Bronchial epithelial cell (primary cell): ENCODE data around the gene GATAD2B. TPM values are rescaled to one million over a fixed set of nuclear protein-coding genes. Genes with fewer than 3 reads are reported as not detected.

Experiments used
- DNase-seq: peaks from one replicate; pipeline ENCODE4 v3.0.0-alpha.2; 2010; ENCODE audit warnings: low read depth
- FAIRE-seq: peaks from 2 replicates; lab custom pipeline; 2011; peaks lifted over from hg19 to GRCh38; lab: Jason Lieb, UNC
- H3K27me3 ChIP-seq: 2 replicates; pipeline ENCODE4 v1.5.1; 2011; ENCODE audit warnings: low read length; ENCODE audit not compliant: control insufficient read depth, insufficient read depth
- H3K36me3 ChIP-seq: 2 replicates; pipeline ENCODE4 v1.5.1; 2011; ENCODE audit warnings: low read length; ENCODE audit not compliant: control insufficient read depth, insufficient read depth
- H3K4me3 ChIP-seq: 2 replicates; pipeline ENCODE4 v1.5.1; 2011; ENCODE audit warnings: mild to moderate bottlenecking, low read depth, low read length, control low read depth
- total RNA-seq: library from RNA; depleted of rRNA; stranded (reverse); fragments of >200 nt; gene quantifications from 2 replicates; pipeline ENCODE4 v1.2.1, GENCODE V29; 2014
- TF ChIP-seq, protein P1 (sequence below): IDR thresholded peaks from 2 replicates; pipeline ENCODE4 v1.5.1; 2011; ENCODE audit warnings: mild to moderate bottlenecking, moderate library complexity, low read length, control low read depth, inconsistent platforms; ENCODE audit not compliant: insufficient read depth, severe bottlenecking

The GATAD2B gene
- total RNA-seq, 1 donor from 2014 or later: 1.8 TPM

GRCh38 chr1:153804112-153804511, 118.7 kb downstream of the GATAD2B start:
- DNase-seq (no peak), FAIRE-seq (no peak)
- TF ChIP-seq, protein P1, sequence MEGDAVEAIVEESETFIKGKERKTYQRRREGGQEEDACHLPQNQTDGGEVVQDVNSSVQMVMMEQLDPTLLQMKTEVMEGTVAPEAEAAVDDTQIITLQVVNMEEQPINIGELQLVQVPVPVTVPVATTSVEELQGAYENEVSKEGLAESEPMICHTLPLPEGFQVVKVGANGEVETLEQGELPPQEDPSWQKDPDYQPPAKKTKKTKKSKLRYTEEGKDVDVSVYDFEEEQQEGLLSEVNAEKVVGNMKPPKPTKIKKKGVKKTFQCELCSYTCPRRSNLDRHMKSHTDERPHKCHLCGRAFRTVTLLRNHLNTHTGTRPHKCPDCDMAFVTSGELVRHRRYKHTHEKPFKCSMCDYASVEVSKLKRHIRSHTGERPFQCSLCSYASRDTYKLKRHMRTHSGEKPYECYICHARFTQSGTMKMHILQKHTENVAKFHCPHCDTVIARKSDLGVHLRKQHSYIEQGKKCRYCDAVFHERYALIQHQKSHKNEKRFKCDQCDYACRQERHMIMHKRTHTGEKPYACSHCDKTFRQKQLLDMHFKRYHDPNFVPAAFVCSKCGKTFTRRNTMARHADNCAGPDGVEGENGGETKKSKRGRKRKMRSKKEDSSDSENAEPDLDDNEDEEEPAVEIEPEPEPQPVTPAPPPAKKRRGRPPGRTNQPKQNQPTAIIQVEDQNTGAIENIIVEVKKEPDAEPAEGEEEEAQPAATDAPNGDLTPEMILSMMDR: no peak
- no peaks in the 10 kb centered on the region for H3K27me3 ChIP-seq
- peaks cover 3% of the 10 kb centered on the region for H3K36me3 ChIP-seq
- H3K4me3 ChIP-seq: no peak overlapping the region

DNA sequence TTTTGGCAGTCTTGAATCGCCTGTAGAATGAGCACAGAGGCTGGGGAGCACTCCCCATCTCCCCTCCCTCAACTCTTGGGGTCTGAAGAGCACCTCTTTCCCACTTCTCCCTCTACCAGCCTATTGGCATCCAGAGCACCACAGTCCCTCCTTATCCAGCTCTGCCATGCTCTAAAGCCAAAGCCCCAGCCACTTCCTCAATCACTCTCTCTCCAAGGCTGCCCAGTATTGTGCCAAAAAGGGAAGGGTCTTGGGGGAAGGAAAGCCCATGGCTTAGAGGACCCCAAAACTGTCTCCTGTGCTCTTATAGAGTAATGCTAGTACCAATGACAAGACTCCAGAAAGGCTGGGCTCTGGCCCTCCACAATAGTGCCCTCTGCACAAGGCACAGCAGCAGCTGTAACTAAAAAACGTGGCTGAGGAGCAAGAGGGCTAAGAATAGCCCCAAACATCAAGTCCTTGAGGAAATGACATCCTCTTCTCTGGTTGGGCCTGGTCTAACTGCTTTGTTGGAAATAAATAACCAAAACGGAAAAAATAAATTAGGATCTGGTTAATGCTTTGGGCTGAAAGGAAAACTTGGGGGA, 119.2 kb downstream of the GATAD2B start:
- no peak for FAIRE-seq
- TF ChIP-seq, protein P1: no peak
- H3K27me3 ChIP-seq: no peaks in the 10 kb centered on the region
- peaks cover 3% of the 10 kb centered on the region for H3K36me3 ChIP-seq
- H3K4me3 ChIP-seq: no peak overlapping the region
- DNase-seq: no peak

DNA sequence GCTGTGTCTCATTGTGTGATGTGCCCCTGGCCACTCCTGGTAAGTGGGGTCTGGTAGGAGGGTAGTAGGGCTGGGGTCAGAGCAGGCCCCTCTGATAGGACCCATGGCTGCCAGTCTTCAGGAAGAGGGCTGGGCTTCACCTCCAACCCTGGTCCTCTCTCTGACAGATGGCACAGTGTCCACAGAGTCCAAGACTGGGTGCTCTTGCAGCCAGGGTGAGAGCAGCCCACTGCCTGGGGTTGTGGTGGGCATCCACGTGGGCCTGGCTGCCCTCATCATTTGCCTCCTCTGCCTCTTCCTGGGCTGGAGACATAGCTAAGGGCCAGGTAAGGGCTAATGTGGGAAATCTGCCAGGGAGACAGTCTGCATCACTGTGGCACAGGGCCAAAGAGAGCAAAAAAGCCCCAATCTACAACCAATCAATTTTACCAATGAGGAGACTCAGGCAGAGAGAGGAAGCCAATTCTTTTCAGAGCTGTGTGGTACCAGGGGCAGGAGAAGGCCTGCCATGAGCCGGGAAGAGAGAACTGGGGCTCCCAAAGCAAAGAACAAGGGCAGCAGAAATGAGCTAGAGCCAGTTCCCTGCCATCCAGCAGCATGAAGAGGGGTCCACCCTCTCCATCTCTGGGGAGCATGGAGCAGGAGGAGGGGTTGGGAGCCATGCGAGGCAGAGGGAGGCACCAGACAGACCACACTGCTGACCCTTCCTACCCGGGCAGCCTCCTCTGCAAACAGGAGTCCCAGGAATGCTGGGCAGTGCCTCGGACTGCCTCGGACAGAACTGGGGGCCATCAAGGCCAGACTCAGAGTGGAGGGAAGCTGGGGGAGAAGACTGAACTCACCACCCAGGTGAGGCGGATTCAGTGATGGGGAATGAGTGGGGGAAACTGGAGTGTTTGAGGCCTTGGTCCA, 120.7 kb downstream of the GATAD2B start:
- TF ChIP-seq, protein P1: no peak
- Histone ChIP-seq H3K4me3 (no peak overlapping the region), H3K27me3 (no peaks in the 10 kb centered on the region), H3K36me3 (no peaks in the 10 kb centered on the region)
- DNase-seq (no peak), FAIRE-seq (no peak)

- DNase-seq (no peak), FAIRE-seq (no peak)
- no peak overlapping the region for H3K4me3 ChIP-seq
- no peaks in the 10 kb centered on the region for H3K27me3 ChIP-seq
- H3K36me3 ChIP-seq: no peaks in the 10 kb centered on the region
- TF ChIP-seq, protein P1: no peak
These were observed 121.6 kb downstream of the GATAD2B start for GRCh38 chr1:153801028-153801625.

- H3K27me3 ChIP-seq: no peaks in the 10 kb centered on the region
- FAIRE-seq: no peak
- H3K36me3 ChIP-seq: no peaks in the 10 kb centered on the region
- TF ChIP-seq, protein P1: no peak
- no peak overlapping the region for H3K4me3 ChIP-seq
- no peak for DNase-seq
These were observed 122.3 kb downstream of the GATAD2B start for GRCh38 chr1:153800516-153800915.
